Vagina (tissue), 2 donors: ENCODE data around the gene HFE.

ENCODE experiments used
- CTCF ChIP-seq, 3 experiments: fragments of 450-650 bp in 2 of 3; fragments of 200-600 bp in 1 of 3; sonication (generic) in 1 of 3; IDR thresholded peaks; one replicate each; pipeline ENCODE4 v1.5.1; 2017 to 2019; ENCODE audit warnings: antibody characterized with exemption in 3 of 3, mild to moderate bottlenecking in 2 of 3, moderate library complexity in 2 of 3
- POLR2A ChIP-seq, 2 donors: fragments of 450-650 bp; IDR thresholded peaks; one replicate each; pipeline ENCODE4 v1.6.1; 2017; ENCODE audit warnings: antibody characterized with exemption in 2 of 2, mild to moderate bottlenecking in 2 of 2, moderate library complexity in 2 of 2

GRCh38 chr6:26051665-26052310 is 35.4 kb upstream of the HFE start:
- no peak for TF ChIP-seq POLR2A (IDR thresholded peaks at IDR 0.05)
- TF ChIP-seq CTCF (IDR thresholded peaks at IDR 0.05), result no peak
